Uterus (tissue), 4 donors: Measurements from ENCODE around the gene SMIM38. TPM values are rescaled to one million over a fixed set of nuclear protein-coding genes. Genes with fewer than 3 reads are reported as not detected.
A peak's percentile ranks its signal among the peaks of the same experiment; 100 is the strongest.
"Not testable (repeated sequence)": the region's sequence is repeated elsewhere in the genome, so short reads cannot be mapped to it uniquely, and the experiment has no call there.

ENCODE experiments used
- DNase-seq, 2 donors: peaks; one replicate each; pipeline ENCODE4 v3.0.0-alpha.2; 2019 to 2020
- H3K27ac ChIP-seq, 2 donors: fragments of 200-600 bp; sonication (generic); 1 replicate in 1 of 2; 2 replicates in 1 of 2; pipeline ENCODE4 v1.5.1; 2016 to 2018
- H3K27me3 ChIP-seq, 2 donors: fragments of 200-600 bp; sonication (generic); one replicate each; pipeline ENCODE4 v1.5.1; 2018 to 2019; ENCODE audit warnings: control low read depth in 1 of 2
- H3K36me3 ChIP-seq, 2 donors: fragments of 200-600 bp; sonication (generic); one replicate each; pipeline ENCODE4 v1.5.1; 2019; ENCODE audit warnings: control low read depth in 1 of 2
- H3K4me1 ChIP-seq, 2 donors: fragments of 200-600 bp; sonication (generic); one replicate each; pipeline ENCODE4 v1.5.1; 2018 to 2019; ENCODE audit warnings: control low read depth in 1 of 2
- H3K4me3 ChIP-seq, 2 donors: fragments of 200-600 bp; sonication (generic); 1 replicate in 1 of 2; 2 replicates in 1 of 2; pipeline ENCODE4 v1.5.1; 2018 to 2019; ENCODE audit warnings: mild to moderate bottlenecking in 1 of 2
- H3K9me3 ChIP-seq, 2 donors: fragments of 200-600 bp; sonication (generic); one replicate each; pipeline ENCODE4 v1.5.1; 2019; ENCODE audit warnings: control low read depth in 1 of 2
- POLR2A ChIP-seq, 2 donors: fragments of 450-650 bp; IDR thresholded peaks; one replicate each; pipeline ENCODE4 v1.6.1; 2016; ENCODE audit warnings: antibody characterized with exemption in 2 of 2, mild to moderate bottlenecking in 1 of 2, moderate library complexity in 1 of 2
- intact Hi-C: fragments of 100-400 bp; cut with DNase I; formaldehyde crosslinking; loops from one replicate; pipeline ENCODE4 v1.15.1; 2023; ENCODE audit warnings: low total_unique reads
- total RNA-seq, 4 donors: library from RNA; depleted of rRNA in 3 of 4; stranded (reverse); fragments of >200 nt in 3 of 4; gene quantifications; one replicate each; pipeline versions ENCODE4 v1.1.0 to v1.2.4, GENCODE V29; 2014 to 2023
- TF ChIP-seq, protein P1 (sequence below), 4 experiments: fragments of 200-600 bp in 2 of 4; fragments of 450-650 bp in 2 of 4; sonication (generic) in 2 of 4; IDR thresholded peaks; one replicate each; pipeline ENCODE4 v1.5.1; 2016 to 2019; ENCODE audit warnings: antibody characterized with exemption in 4 of 4, mild to moderate bottlenecking in 2 of 4, moderate library complexity in 1 of 4
- donor health status: DM: yes; HTN: yes; CAD: no.

SMIM38 gene
- total RNA-seq, 4 donors from 2014 or later: 0.29 to 7.5 (median 1.7) TPM

- intact Hi-C loops: no loop called here
- H3K27me3 ChIP-seq: no peaks in the 10 kb centered on the region
- H3K4me3 ChIP-seq: no peak overlapping the region
- H3K4me1 ChIP-seq: peaks cover 0 to 4% of the 10 kb centered on the region in 2 donors
- H3K9me3 ChIP-seq: no peaks in the 10 kb centered on the region
- H3K27ac ChIP-seq: no peak overlapping the region
- no peaks in the 10 kb centered on the region for H3K36me3 ChIP-seq
- no peak for DNase-seq
- TF ChIP-seq, protein P1, sequence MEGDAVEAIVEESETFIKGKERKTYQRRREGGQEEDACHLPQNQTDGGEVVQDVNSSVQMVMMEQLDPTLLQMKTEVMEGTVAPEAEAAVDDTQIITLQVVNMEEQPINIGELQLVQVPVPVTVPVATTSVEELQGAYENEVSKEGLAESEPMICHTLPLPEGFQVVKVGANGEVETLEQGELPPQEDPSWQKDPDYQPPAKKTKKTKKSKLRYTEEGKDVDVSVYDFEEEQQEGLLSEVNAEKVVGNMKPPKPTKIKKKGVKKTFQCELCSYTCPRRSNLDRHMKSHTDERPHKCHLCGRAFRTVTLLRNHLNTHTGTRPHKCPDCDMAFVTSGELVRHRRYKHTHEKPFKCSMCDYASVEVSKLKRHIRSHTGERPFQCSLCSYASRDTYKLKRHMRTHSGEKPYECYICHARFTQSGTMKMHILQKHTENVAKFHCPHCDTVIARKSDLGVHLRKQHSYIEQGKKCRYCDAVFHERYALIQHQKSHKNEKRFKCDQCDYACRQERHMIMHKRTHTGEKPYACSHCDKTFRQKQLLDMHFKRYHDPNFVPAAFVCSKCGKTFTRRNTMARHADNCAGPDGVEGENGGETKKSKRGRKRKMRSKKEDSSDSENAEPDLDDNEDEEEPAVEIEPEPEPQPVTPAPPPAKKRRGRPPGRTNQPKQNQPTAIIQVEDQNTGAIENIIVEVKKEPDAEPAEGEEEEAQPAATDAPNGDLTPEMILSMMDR (IDR thresholded peaks at IDR 0.05): no peak
- TF ChIP-seq POLR2A (IDR thresholded peaks at IDR 0.05): no peak
Measured at GRCh38 chr11:69131121-69131566, 24.6 kb upstream of the SMIM38 start.

DNA sequence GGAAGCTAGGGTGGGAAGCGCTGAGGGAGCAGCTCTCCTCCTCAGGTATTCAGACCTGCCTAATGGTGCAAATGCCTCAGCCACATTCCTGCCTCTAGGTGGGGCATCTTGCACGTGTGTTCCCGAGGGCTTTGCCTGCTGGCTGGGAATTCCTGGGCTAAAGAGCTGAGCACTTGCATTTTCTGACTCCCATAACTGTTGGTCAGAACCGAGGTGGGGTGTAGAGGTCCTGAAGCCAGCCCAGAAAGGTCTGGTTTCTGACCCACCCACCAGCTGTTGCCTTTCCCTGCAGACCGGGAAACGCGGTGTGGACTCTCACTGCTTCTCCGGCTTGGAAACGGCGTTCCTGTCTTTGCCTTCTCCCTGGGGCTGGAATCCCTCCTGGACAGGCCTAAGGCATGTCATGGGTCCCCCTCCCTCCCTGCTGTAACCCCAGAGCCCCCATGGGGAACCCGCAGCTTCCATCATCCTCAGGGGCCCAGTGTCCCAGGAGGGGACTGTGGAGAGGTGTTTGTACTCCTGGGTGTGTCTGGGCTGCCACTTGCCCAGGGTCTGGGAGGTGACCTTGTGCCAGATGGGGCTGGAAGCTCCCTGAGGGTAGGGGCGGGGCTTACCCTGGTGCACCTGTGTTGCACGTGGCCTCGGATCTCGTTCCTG is 24.0 kb upstream of the SMIM38 start:
- Histone ChIP-seq H3K4me1 (peaks cover 0 to 4% of the 10 kb centered on the region in 2 donors), H3K4me3 (no peak overlapping the region), H3K27me3 (no peaks in the 10 kb centered on the region), H3K36me3 (no peaks in the 10 kb centered on the region), H3K27ac (no peak overlapping the region), H3K9me3 (no peaks in the 10 kb centered on the region)
- no peak for TF ChIP-seq POLR2A (IDR thresholded peaks at IDR 0.05)
- TF ChIP-seq, protein P1 (IDR thresholded peaks at IDR 0.05): peak; percentile 61 to 74 (median 71)
- DNase-seq: peak; percentile 43 to 57
- intact Hi-C loops: no loop called here

- H3K9me3 ChIP-seq: no peaks in the 10 kb centered on the region
- no peak for TF ChIP-seq POLR2A (IDR thresholded peaks at IDR 0.05)
- no peaks in the 10 kb centered on the region for H3K36me3 ChIP-seq
- no peak for DNase-seq
- H3K27ac ChIP-seq: no peak overlapping the region
- no peak overlapping the region for H3K4me3 ChIP-seq
- intact Hi-C loops: no loop called here
- no peaks in the 10 kb centered on the region for H3K27me3 ChIP-seq
- peaks cover 0 to 4% of the 10 kb centered on the region in 2 donors for H3K4me1 ChIP-seq
Measured at GRCh38 chr11:69132301-69132670, 23.4 kb upstream of the SMIM38 start.

- H3K4me3 ChIP-seq: no peak overlapping the region
- intact Hi-C loops: no loop called here
- H3K36me3 ChIP-seq: no peaks in the 10 kb centered on the region
- DNase-seq: no peak
- TF ChIP-seq, protein P1 (IDR thresholded peaks at IDR 0.05): no peak
- TF ChIP-seq POLR2A (IDR thresholded peaks at IDR 0.05): no peak
- H3K27me3 ChIP-seq: no peaks in the 10 kb centered on the region
- H3K4me1 ChIP-seq: peaks cover 0 to 4% of the 10 kb centered on the region in 2 donors
- no peak overlapping the region for H3K27ac ChIP-seq
- no peaks in the 10 kb centered on the region for H3K9me3 ChIP-seq
Measured at GRCh38 chr11:69133251-69133650, 22.5 kb upstream of the SMIM38 start.

DNA sequence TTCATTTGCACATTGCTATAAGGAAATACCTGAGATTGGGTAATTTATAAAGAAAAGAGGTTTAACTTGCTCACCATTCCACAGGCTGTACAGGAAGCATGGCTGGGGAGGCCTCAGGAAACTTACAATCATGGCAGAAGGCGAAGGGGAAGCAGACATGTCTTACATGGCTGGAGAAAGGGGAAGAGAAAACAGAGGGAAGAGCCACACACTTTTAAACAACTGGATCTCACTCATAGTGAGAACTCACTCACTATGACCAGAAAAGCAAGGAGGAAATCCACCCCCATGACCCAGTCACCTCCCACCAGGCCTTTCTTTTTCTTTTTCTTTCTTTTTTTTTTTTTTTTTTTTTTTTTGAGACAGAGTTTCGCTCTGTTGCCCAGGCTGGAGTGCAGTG is 21.6 kb upstream of the SMIM38 start:
- H3K36me3 ChIP-seq, H3K27ac ChIP-seq, H3K4me3 ChIP-seq, H3K4me1 ChIP-seq, DNase-seq, H3K27me3 ChIP-seq, H3K9me3 ChIP-seq, intact Hi-C loops: not testable (repeated sequence)

DNA sequence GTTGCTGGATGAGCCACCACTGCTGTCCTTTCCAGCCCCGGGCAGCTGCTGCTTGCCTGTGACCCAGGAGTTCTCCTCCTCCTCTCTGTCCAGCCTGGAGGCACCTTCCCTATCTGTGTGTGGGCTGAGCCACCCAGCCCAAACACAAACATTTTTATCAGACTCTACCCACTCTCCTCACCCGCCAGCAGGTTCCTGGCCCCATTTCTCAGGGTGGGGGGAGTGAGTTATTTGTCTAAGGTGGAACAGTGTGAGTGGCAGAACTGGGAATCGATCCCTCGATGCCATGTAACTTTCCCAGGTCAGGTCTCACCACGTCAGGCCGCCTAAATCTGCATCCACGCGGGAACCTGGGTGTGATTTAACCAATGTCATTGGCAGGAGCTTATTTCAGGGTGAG is 20.8 kb upstream of the SMIM38 start:
- H3K9me3 ChIP-seq: no peaks in the 10 kb centered on the region
- no peak for DNase-seq
- no peak for TF ChIP-seq POLR2A (IDR thresholded peaks at IDR 0.05)
- TF ChIP-seq, protein P1 (IDR thresholded peaks at IDR 0.05): no peak
- H3K4me3 ChIP-seq: no peak overlapping the region
- intact Hi-C loops: no loop called here
- no peaks in the 10 kb centered on the region for H3K36me3 ChIP-seq
- no peak overlapping the region for H3K27ac ChIP-seq
- no peaks in the 10 kb centered on the region for H3K27me3 ChIP-seq
- H3K4me1 ChIP-seq: peaks cover 0 to 4% of the 10 kb centered on the region in 2 donors
